AG04449 (cell line): Measurements from ENCODE around the gene UTF1.

Experiments used
- CTCF ChIA-PET: fragments of 350-600 bp; formaldehyde crosslinking; extraction: SDS; loops from one replicate; lab custom pipeline; 2021; ENCODE audit warnings: antibody characterized with exemption; lab: Yijun Ruan, JAX
- POLR2A ChIA-PET: fragments of 400-600, 350-600 bp; formaldehyde crosslinking; extraction: SDS; loops from one replicate; lab custom pipeline; 2020; ENCODE audit warnings: antibody characterized with exemption, inconsistent platforms; lab: Yijun Ruan, JAX
- DNase-seq: peaks from one replicate; pipeline ENCODE4 v3.0.0-alpha.2; 2010; ENCODE audit warnings: low read depth, low spot score
- H3K4me3 ChIP-seq: 2 replicates; pipeline ENCODE4 v1.5.1; 2011; ENCODE audit warnings: low read depth, mild to moderate bottlenecking, control low read depth, low read length
- TF ChIP-seq, protein P1 (sequence below): IDR thresholded peaks from one replicate; pipeline ENCODE4 v1.5.1; 2011; ENCODE audit warnings: mild to moderate bottlenecking, moderate library complexity, low read length, control low read depth, inconsistent platforms; ENCODE audit not compliant: insufficient read depth; ENCODE audit errors: missing control alignments

The UTF1 gene

DNA sequence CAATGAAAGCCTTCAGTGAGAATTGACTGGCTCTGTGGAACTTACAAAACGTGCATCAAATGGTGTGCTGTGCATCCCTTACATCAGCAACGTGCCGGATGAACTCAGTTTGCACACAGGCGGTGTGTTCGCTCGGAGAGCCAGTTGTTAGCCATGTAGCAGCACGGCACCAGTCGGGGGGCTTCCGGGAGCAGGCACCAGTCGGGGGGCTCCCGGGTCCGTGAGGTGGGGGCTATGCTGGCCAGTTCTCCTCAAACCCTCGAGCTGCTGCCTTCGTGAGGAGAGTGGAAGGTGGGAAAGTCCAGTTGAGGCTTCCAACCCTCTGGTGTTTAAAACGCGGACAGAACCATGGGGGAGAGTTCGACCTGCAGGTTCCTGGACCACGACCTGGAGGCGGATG is 34.9 kb upstream of the UTF1 start:
- TF ChIP-seq, protein P1, sequence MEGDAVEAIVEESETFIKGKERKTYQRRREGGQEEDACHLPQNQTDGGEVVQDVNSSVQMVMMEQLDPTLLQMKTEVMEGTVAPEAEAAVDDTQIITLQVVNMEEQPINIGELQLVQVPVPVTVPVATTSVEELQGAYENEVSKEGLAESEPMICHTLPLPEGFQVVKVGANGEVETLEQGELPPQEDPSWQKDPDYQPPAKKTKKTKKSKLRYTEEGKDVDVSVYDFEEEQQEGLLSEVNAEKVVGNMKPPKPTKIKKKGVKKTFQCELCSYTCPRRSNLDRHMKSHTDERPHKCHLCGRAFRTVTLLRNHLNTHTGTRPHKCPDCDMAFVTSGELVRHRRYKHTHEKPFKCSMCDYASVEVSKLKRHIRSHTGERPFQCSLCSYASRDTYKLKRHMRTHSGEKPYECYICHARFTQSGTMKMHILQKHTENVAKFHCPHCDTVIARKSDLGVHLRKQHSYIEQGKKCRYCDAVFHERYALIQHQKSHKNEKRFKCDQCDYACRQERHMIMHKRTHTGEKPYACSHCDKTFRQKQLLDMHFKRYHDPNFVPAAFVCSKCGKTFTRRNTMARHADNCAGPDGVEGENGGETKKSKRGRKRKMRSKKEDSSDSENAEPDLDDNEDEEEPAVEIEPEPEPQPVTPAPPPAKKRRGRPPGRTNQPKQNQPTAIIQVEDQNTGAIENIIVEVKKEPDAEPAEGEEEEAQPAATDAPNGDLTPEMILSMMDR = no peak
- CTCF ChIA-PET = no interaction called here

DNA sequence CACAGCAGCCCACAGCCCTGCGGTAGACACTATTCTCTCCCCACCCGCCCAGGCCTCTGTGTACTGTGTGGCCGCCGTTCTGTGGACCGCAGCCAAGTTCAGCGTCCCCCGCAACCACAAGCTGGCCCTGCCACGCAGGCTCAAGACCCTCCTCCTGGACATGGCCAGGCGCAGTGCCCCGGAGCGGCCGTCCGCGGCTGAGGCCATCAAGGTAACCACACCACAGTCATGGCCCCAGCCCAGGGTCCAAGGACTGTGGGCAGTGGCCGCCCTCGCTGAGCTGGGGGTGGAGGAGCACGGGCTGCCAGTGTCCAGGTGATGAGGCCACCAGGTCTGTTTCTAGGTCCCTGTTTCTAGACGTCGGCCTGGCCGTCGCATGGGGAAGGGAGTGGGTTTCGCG is 34.4 kb upstream of the UTF1 start:
- TF ChIP-seq, protein P1 = no peak
- no peak for DNase-seq
- ChIA-PET CTCF (no interaction called here), POLR2A (no interaction called here)
- H3K4me3 ChIP-seq = no peak overlapping the region

More for the DNA sequence above, 34.9 kb upstream of the UTF1 start:
- no peak overlapping the region for H3K4me3 ChIP-seq
- POLR2A ChIA-PET = no interaction called here
- DNase-seq = no peak

DNA sequence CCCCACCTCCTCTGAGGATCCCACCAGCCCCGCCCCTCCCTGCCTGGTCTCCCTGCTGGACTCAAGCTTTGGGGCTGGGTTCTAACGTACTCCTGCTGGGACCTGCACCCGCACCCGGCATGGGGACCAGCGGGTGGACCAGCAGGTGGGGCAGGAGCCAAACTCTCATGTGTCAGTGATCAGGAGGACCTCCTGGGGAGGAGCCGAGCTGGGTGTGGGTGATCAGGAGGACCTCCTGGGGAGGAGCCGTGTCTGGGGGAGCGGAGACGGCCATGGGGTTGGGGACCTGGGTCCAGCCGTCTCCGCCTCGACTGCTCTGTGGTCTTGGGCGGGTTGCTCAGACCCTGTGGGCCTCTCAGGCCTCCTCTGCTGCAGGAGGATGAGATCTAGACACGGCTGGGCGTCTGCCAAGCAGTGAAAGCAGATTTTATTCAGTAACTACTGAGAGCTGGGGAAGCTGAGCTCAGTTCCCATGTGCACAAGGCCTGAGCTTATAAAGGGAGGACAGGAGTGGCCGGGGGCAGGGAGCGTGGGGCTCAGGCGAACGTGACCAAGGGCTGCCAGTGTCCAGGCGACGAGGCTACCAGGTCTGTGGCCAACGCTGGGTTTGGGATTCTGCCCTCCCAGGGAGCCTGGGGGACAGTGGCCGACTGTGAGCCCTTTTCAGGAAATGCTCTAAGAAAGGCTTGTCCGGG is 33.6 kb upstream of the UTF1 start:
- no peak overlapping the region for H3K4me3 ChIP-seq
- POLR2A ChIA-PET = no interaction called here
- TF ChIP-seq, protein P1 = no peak
- CTCF ChIA-PET = interaction anchor here (1.1 kb wide), 1 partner anchor 133 kb away, joined by 3 read pairs; no protein-coding TSS in a partner anchor
- DNase-seq = no peak

DNA sequence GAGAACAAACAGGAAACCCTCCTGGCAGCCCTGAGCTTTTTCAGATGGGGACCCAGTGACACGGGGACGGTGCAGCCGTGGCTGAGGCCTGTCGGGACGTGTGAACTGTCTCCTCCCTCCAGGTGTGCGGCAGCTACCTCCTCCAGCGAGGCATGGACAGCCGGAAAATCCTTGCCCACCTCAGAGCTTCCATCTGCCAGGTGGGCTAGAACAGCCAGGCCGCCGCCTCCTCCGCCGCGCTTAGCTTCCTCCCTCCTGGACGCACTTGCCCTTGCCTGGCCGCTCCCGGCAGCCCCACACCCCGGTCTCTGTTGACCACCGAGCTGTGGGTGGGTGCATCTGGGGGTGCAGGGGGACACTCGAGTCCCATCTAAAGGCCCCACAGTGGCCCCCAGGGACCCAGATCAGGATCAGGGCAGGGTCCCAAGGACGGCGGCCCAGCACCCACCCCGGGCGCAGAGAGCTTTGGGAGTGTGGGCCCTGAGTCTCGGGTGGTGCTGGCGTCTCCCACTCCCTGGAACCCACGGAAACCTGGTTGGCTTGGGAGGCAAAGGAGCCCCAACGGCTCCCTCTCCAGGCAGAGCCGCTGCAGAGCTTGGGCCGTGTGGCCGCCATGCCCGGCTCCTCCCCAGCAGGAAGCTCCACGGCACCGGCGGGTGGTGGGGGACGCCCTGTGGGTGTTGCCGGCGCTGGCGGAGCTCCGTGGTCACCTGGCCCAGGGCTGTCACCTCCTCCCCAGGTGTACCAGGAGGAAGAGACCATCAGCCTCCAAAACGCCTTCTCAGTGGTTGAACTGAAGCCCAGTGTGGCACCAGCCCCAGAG is 32.9 kb upstream of the UTF1 start:
- DNase-seq = no peak
- ChIA-PET CTCF (interaction anchor here (1.1 kb wide), 1 partner anchor 133 kb away, joined by 3 read pairs; no protein-coding TSS in a partner anchor), POLR2A (no interaction called here)
- H3K4me3 ChIP-seq = no peak overlapping the region
- TF ChIP-seq, protein P1 = no peak

DNA sequence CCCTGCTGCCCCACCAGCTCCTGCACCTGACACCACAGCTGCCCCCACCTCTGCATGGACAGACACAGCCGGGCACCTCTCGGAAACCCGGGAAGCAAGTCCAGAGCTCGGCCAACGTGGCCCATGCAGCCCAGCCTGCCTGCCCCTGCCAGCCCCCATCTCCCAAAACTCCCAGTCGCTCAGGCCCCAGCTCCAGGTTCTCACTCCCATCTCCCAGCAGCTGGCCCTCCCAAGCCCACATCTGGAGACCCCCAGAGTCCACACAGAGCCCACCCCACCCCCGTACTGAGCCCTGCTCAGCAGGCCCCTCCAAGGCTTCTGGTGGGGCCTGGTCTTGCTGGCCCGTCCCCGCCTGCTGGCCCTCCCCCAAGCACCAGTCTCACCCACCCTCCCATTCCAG is 32.2 kb upstream of the UTF1 start:
- DNase-seq = no peak
- POLR2A ChIA-PET = no interaction called here
- CTCF ChIA-PET = no interaction called here
- TF ChIP-seq, protein P1 = no peak
- H3K4me3 ChIP-seq = no peak overlapping the region

DNA sequence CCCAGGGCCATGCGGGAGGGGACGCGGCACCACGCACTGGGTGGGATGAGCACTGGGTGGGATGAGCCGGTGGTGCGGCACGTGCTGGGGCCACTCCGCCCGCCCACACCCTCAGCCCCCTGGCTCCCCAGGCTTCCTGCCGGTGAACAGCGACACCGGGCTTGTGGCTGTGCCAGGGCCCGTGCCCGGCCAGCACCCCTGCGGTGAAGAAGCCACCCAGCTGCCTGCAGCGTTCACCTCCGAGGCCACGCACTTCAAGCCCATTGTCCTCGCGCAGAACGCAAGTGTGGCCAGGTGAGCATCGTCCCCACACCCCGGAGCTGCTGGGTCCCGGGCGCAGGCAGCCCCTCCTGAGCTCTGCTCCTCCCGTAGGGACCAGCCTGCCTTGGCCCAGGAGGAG is 31.8 kb upstream of the UTF1 start:
- ChIA-PET POLR2A (no interaction called here), CTCF (no interaction called here)
- TF ChIP-seq, protein P1 = no peak
- H3K4me3 ChIP-seq = no peak overlapping the region
- DNase-seq = no peak
